Prostate gland (tissue), 2 donors: Measurements from ENCODE around the gene SLC4A3.

Experiments
- POLR2A ChIP-seq: fragments of 450-650 bp; IDR thresholded peaks from one replicate; pipeline ENCODE4 v1.6.1; 2016; ENCODE audit warnings: antibody characterized with exemption, mild to moderate bottlenecking
- POLR2AphosphoS5 ChIP-seq: sonication (generic); formaldehyde crosslinking; IDR thresholded peaks from one replicate; pipeline ENCODE4 v1.6.1; 2017; ENCODE audit warnings: antibody characterized with exemption
- TF ChIP-seq, protein P1 (sequence below), 4 experiments: fragments of 200-600 bp in 2 of 4; fragments of 450-650 bp in 2 of 4; sonication (generic) in 2 of 4; IDR thresholded peaks; 1 replicate in 3 of 4; 2 replicates in 1 of 4; pipeline ENCODE4 v1.5.1; 2016 to 2019; ENCODE audit warnings: antibody characterized with exemption in 4 of 4, mild to moderate bottlenecking in 2 of 4, moderate library complexity in 2 of 4

DNA sequence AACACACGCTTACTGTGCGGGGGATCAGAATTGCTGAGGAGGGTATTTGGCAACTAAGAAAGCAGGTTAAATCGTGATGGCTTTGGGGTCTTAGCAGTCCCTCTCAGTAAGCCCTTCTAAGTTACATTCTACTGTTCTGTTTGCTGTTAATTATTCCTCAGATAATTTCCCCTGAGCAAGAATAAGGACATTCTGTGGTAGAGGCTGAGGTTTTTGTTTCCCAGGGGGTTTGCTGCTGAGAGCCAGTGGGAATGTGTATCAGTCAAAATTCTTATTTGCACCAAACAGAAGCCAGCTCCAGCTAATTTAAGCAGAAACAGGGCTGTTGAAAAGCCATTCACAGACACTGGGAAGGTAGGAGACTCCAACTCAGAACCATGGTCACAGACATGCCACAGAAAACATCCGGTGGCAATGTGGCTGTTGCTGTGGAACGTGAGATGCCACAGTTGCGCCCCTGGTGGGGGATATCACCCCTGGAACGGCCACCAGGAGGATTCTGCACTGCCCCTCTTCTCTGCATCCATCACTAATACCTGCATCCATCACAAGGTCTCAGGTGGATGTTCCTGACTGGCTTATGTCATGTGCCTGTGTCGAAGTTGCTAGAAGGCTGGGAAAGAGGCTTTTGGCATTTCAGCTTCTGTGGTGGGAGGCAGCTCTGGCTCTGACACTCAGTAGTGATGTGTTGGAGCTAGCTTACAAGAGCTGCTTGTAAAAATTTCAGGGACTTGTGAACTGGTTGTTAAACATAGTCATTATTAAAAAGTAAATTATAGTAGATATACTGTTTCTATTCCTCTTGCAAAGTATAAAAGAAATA, 23.2 kb downstream of the SLC4A3 start:
- TF ChIP-seq, protein P1, sequence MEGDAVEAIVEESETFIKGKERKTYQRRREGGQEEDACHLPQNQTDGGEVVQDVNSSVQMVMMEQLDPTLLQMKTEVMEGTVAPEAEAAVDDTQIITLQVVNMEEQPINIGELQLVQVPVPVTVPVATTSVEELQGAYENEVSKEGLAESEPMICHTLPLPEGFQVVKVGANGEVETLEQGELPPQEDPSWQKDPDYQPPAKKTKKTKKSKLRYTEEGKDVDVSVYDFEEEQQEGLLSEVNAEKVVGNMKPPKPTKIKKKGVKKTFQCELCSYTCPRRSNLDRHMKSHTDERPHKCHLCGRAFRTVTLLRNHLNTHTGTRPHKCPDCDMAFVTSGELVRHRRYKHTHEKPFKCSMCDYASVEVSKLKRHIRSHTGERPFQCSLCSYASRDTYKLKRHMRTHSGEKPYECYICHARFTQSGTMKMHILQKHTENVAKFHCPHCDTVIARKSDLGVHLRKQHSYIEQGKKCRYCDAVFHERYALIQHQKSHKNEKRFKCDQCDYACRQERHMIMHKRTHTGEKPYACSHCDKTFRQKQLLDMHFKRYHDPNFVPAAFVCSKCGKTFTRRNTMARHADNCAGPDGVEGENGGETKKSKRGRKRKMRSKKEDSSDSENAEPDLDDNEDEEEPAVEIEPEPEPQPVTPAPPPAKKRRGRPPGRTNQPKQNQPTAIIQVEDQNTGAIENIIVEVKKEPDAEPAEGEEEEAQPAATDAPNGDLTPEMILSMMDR (IDR thresholded peaks at IDR 0.05), result no peak
- TF ChIP-seq POLR2AphosphoS5 (no peak), POLR2A (no peak)
